SK-N-SH treated with all-trans-retinoic acid at 6 μM for 48 hours (cell line): ENCODE data around the gene CRY1.

ENCODE experiments used
- ATAC-seq: fragments of 200-7000 bp; cut with Tn5 transposase; 3 replicates; pipeline ENCODE4 v1.9.1; 2020; ENCODE audit warnings: mild to moderate bottlenecking, moderate library complexity
- ARNTL ChIP-seq: fragments of 450-650 bp; formaldehyde crosslinking; IDR thresholded peaks from 2 replicates; pipeline ENCODE4 v1.5.0; 2020; ENCODE audit warnings: low read depth, mild to moderate bottlenecking, moderate library complexity, borderline replicate concordance
- BACH2 ChIP-seq: fragments of 250-450 bp; sonication (Bioruptor Pico); IDR thresholded peaks from 2 replicates; pipeline ENCODE4 v1.9.0; 2021; ENCODE audit warnings: mild to moderate bottlenecking, borderline replicate concordance
- CSDC2 ChIP-seq: fragments of 250-450 bp; sonication (Bioruptor Pico); IDR thresholded peaks from 2 replicates; pipeline ENCODE4 v1.5.0; 2020; ENCODE audit warnings: mild to moderate bottlenecking, moderate library complexity
- CSRNP3 ChIP-seq: fragments of 250-450 bp; sonication (Bioruptor Pico); IDR thresholded peaks from 2 replicates; pipeline ENCODE4 v1.5.1; 2021; ENCODE audit warnings: mild to moderate bottlenecking, moderate library complexity
- ESRRG ChIP-seq: fragments of 250-450 bp; sonication (Bioruptor Pico); IDR thresholded peaks from 2 replicates; pipeline ENCODE4 v1.6.1; 2021; ENCODE audit warnings: mild to moderate bottlenecking
- GLIS3 ChIP-seq: fragments of 250-450 bp; sonication (Bioruptor Pico); IDR thresholded peaks from 2 replicates; pipeline ENCODE4 v1.5.0; 2020; ENCODE audit warnings: mild to moderate bottlenecking, moderate library complexity
- ISL1 ChIP-seq: fragments of 250-450 bp; sonication (Bioruptor Pico); IDR thresholded peaks from 2 replicates; pipeline ENCODE4 v2.1.2; 2022; ENCODE audit warnings: mild to moderate bottlenecking, moderate library complexity
- RARB ChIP-seq: fragments of 250-450 bp; sonication (Bioruptor Pico); IDR thresholded peaks from 2 replicates; pipeline ENCODE4 v1.8.0; 2021; ENCODE audit warnings: mild to moderate bottlenecking, moderate library complexity
- SNAI2 ChIP-seq: fragments of 250-450 bp; sonication (Bioruptor Pico); IDR thresholded peaks from 2 replicates; pipeline ENCODE4 v1.5.0; 2020; ENCODE audit warnings: mild to moderate bottlenecking, moderate library complexity
- TCF4 ChIP-seq: fragments of 250-450 bp; sonication (Bioruptor Pico); IDR thresholded peaks from 2 replicates; pipeline ENCODE4 v1.8.0; 2021; ENCODE audit warnings: mild to moderate bottlenecking, moderate library complexity, borderline replicate concordance
- ZC3H10 ChIP-seq: fragments of 250-450 bp; sonication (Bioruptor Pico); IDR thresholded peaks from 2 replicates; pipeline ENCODE4 v1.5.1; 2021; ENCODE audit warnings: mild to moderate bottlenecking, moderate library complexity
- ZFP3 ChIP-seq: fragments of 250-450 bp; sonication (Bioruptor Pico); IDR thresholded peaks from 2 replicates; pipeline ENCODE4 v1.5.0; 2020; ENCODE audit warnings: mild to moderate bottlenecking, moderate library complexity
- ZFP30 ChIP-seq: fragments of 450-650 bp; formaldehyde crosslinking; IDR thresholded peaks from 2 replicates; pipeline ENCODE4 v1.5.0; 2022; ENCODE audit warnings: mild to moderate bottlenecking, moderate library complexity
- ZNF70 ChIP-seq: fragments of 450-650 bp; formaldehyde crosslinking; IDR thresholded peaks from 2 replicates; pipeline ENCODE4 v1.5.0; 2020; ENCODE audit warnings: mild to moderate bottlenecking, moderate library complexity
- ZNF8 ChIP-seq: fragments of 450-650 bp; formaldehyde crosslinking; IDR thresholded peaks from 2 replicates; pipeline ENCODE4 v1.5.0; 2020; ENCODE audit warnings: mild to moderate bottlenecking, moderate library complexity
- TF ChIP-seq, protein P1 (sequence below): fragments of 250-450 bp; sonication (Bioruptor Pico); IDR thresholded peaks from 2 replicates; pipeline ENCODE4 v1.5.1; 2020; ENCODE audit warnings: low read depth, mild to moderate bottlenecking, moderate library complexity
- TF ChIP-seq, protein P2 (sequence below): fragments of 250-450 bp; sonication (Bioruptor Pico); IDR thresholded peaks from 2 replicates; pipeline ENCODE4 v1.8.0; 2020; ENCODE audit warnings: mild to moderate bottlenecking, moderate library complexity, borderline replicate concordance

The CRY1 gene

DNA sequence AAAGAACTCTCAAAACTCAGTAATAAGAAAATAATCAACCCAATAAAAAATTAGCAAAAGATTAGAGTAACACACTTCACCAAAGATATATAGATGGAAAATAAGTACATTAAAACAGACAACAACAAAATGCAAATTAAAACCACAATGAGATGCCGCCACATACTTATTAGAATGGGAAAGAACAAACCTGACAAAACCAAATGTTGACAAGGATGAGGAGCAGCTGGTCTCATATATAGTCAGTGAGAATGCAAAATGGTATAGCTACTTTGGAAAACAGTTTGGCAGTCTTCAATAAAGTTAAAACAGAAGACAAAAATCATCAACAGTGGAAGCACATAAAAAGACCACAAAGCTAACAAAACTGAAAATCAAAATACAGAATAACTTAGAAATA lies 29.1 kb downstream of the CRY1 start:
- TF ChIP-seq, protein P1, sequence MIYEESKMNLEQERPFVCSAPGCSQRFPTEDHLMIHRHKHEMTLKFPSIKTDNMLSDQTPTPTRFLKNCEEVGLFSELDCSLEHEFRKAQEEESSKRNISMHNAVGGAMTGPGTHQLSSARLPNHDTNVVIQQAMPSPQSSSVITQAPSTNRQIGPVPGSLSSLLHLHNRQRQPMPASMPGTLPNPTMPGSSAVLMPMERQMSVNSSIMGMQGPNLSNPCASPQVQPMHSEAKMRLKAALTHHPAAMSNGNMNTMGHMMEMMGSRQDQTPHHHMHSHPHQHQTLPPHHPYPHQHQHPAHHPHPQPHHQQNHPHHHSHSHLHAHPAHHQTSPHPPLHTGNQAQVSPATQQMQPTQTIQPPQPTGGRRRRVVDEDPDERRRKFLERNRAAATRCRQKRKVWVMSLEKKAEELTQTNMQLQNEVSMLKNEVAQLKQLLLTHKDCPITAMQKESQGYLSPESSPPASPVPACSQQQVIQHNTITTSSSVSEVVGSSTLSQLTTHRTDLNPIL (CRISPR knock-in tag): no peak
- no peak for TF ChIP-seq ZC3H10 (CRISPR knock-in tag)
- TF ChIP-seq RARB: no peak
- TF ChIP-seq CSDC2: no peak
- no peak for TF ChIP-seq CSRNP3 (CRISPR knock-in tag)
- no peak for TF ChIP-seq ZNF8 (CRISPR knock-in tag)
- no peak for TF ChIP-seq ARNTL (CRISPR knock-in tag)
- TF ChIP-seq ISL1 (CRISPR knock-in tag): no peak
- TF ChIP-seq BACH2 (CRISPR knock-in tag): no peak
- TF ChIP-seq, protein P2, sequence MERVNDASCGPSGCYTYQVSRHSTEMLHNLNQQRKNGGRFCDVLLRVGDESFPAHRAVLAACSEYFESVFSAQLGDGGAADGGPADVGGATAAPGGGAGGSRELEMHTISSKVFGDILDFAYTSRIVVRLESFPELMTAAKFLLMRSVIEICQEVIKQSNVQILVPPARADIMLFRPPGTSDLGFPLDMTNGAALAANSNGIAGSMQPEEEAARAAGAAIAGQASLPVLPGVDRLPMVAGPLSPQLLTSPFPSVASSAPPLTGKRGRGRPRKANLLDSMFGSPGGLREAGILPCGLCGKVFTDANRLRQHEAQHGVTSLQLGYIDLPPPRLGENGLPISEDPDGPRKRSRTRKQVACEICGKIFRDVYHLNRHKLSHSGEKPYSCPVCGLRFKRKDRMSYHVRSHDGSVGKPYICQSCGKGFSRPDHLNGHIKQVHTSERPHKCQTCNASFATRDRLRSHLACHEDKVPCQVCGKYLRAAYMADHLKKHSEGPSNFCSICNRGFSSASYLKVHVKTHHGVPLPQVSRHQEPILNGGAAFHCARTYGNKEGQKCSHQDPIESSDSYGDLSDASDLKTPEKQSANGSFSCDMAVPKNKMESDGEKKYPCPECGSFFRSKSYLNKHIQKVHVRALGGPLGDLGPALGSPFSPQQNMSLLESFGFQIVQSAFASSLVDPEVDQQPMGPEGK (CRISPR knock-in tag): no peak
- no peak for TF ChIP-seq ESRRG (CRISPR knock-in tag)
- TF ChIP-seq SNAI2 (CRISPR knock-in tag): no peak
- ATAC-seq: no peak

GRCh38 chr12:107058190-107058589 lies 35.2 kb downstream of the CRY1 start:
- no peak for TF ChIP-seq ZNF70 (CRISPR knock-in tag)
- TF ChIP-seq GLIS3: no peak
- TF ChIP-seq RARB: no peak
- TF ChIP-seq CSRNP3 (CRISPR knock-in tag): no peak
- TF ChIP-seq ZNF8 (CRISPR knock-in tag): no peak
- no peak for TF ChIP-seq TCF4 (CRISPR knock-in tag)
- TF ChIP-seq ISL1 (CRISPR knock-in tag): no peak
- no peak for ATAC-seq

DNA sequence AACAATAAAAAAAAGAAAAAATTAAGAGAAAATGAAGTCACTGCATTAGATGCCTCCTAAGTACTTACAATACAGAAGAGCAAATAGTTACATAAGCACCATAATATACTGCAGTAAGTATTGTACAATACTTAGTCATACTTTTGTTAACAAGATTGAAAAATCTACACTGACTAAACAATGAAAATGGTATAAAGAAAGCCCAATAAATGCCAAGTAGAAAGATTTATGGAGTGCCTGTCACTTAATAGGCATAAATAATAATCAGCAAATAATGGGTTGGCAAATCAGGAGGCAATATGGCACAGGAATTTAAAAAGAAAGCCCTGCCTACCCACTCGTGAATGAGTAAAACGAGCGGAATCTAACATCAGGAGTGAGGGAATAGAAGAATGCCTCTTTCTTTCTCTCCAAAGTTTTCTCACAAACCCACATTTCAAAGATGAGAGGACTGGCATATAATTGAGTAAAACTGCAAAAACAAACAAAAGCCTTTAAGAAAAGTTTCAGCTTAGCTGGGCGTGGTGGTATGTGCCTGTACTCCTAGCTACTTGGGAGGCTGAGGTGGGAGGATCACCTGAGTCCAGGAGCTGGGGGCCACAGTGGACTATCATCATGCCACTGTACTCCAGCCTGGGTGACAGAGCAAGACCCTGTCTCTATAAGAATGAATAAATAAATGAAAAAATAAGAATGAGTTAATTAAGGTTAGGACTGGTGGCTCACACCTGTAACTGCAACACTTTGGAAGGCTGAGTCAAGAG lies 36.1 kb downstream of the CRY1 start:
- no peak for TF ChIP-seq SNAI2 (CRISPR knock-in tag)
- TF ChIP-seq, protein P1 (CRISPR knock-in tag): 0 out of 2 replicates have a peak, but pooled peaks have one; percentile 19
- peak; percentile 80 for TF ChIP-seq ISL1 (CRISPR knock-in tag)
- peak; percentile 81 for ATAC-seq

DNA sequence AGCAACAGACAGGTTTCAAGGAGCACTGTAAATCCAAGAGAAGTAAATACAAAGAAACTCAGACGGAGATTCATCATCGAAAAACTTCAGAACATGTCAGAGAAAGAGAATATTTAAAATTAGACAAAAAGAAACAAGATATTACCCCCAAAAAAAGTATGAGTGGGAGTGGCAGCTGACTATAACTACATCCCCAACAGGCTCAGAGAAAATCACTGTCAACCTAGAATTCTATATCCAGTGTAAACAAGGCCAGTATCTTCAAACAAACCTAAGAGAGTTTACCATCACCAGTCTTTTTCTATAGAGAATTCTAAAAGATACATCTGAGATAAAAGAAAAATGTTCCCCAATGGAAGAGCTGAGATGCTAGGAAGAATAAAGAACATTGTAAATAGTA lies 39.6 kb downstream of the CRY1 start:
- no peak for ATAC-seq
- TF ChIP-seq ESRRG (CRISPR knock-in tag): no peak
- TF ChIP-seq, protein P2 (CRISPR knock-in tag): no peak
- TF ChIP-seq, all 23 proteins: peak for 0

- TF ChIP-seq ZFP3 (CRISPR knock-in tag) (no peak), CSRNP3 (CRISPR knock-in tag) (no peak), ZNF8 (CRISPR knock-in tag) (no peak), ZFP30 (CRISPR knock-in tag) (no peak)
- TF ChIP-seq, protein P1 (CRISPR knock-in tag): no peak
- ATAC-seq: no peak
Measured at GRCh38 chr12:107045186-107045585, 48.2 kb downstream of the CRY1 start.
